GM12878 (cell line): Measurements from ENCODE around the gene CAPN2. TPM values are rescaled to one million over a fixed set of nuclear protein-coding genes. Genes with fewer than 3 reads are reported as not detected.

Experiments used
- ATAC-seq: fragments of 200-7000 bp; cut with Tn5 transposase; 3 replicates; pipeline ENCODE4 v1.9.1; 2020; ENCODE audit warnings: mild to moderate bottlenecking, moderate library complexity
- BruUV-seq: library from RNA; stranded (reverse); fragments of 400-500 nt; replicated peaks from 2 replicates; lab custom pipeline; 2021; lab: Mats Ljungman, UMichigan
- CTCF ChIA-PET: fragments of 300-600 bp; sonication (Branson Sonifier 250); formaldehyde crosslinking; extraction: SDS; loops from one replicate; lab custom pipeline; 2021; ENCODE audit warnings: inconsistent platforms; lab: Yijun Ruan, JAX
- POLR2A ChIA-PET: fragments of 350-600 bp; formaldehyde crosslinking; extraction: SDS; loops from one replicate; lab custom pipeline; 2021; ENCODE audit warnings: inconsistent platforms; lab: Charles Lee
- RAD21 ChIA-PET: fragments of 300-600 bp; sonication (Branson Sonifier 250); formaldehyde crosslinking; loops from one replicate; lab custom pipeline; 2023; ENCODE audit warnings: antibody characterized with exemption; ENCODE audit not compliant: unreplicated experiment; lab: Charles Lee
- SMC1A ChIA-PET: fragments of 300-600 bp; sonication (Branson Sonifier 250); formaldehyde crosslinking; loops from one replicate; lab custom pipeline; 2023; ENCODE audit not compliant: unreplicated experiment, uncharacterized antibody; lab: Charles Lee
- DNase-seq: peaks from one replicate; pipeline ENCODE4 v3.0.0-alpha.2; 2011; ENCODE audit warnings: low read depth, low spot score
- FAIRE-seq: peaks from 3 replicates; lab custom pipeline; 2011; peaks lifted over from hg19 to GRCh38; lab: Jason Lieb, UNC
- H2AFZ ChIP-seq: 2 replicates; pipeline ENCODE4 v1.6.0; 2011; ENCODE audit warnings: low read depth, low read length, control low read depth; ENCODE audit not compliant: control insufficient read depth
- H3K27ac ChIP-seq: 2 replicates; pipeline ENCODE4 v1.5.1; 2011; ENCODE audit warnings: control low read depth; ENCODE audit not compliant: control insufficient read depth, insufficient read depth
- H3K27me3 ChIP-seq, 2 experiments: replicated peaks in 1 of 2; 2 replicates each; pipeline versions ENCODE4 v1.6.0 to v1.6.1; 2011; ENCODE audit warnings: low read length in 1 of 2; ENCODE audit not compliant: control insufficient read depth in 2 of 2, insufficient read depth in 2 of 2
- H3K36me3 ChIP-seq, 2 experiments: 2 replicates each; pipeline ENCODE4 v1.5.1; 2011; ENCODE audit warnings: low read length in 1 of 2; ENCODE audit not compliant: control insufficient read depth in 2 of 2, insufficient read depth in 2 of 2
- H3K4me1 ChIP-seq: 2 replicates; pipeline ENCODE4 v1.6.1; 2011; ENCODE audit warnings: mild to moderate bottlenecking, low read length, moderate library complexity, mixed read lengths; ENCODE audit not compliant: control insufficient read depth, insufficient read depth
- H3K4me2 ChIP-seq: 2 replicates; pipeline ENCODE4 v1.6.0; 2011; ENCODE audit warnings: control low read depth; ENCODE audit not compliant: control insufficient read depth, insufficient read depth
- H3K4me3 ChIP-seq: fragments of 200-600 bp; sonication (generic); 2 replicates; pipeline ENCODE4 v1.5.1; 2016
- H3K79me2 ChIP-seq: 2 replicates; pipeline ENCODE4 v1.6.0; 2011; ENCODE audit warnings: low read length; ENCODE audit not compliant: control insufficient read depth, insufficient read depth
- H3K9ac ChIP-seq: 2 replicates; pipeline ENCODE4 v1.8.0; 2011; ENCODE audit warnings: low read length, control low read depth, mixed read lengths; ENCODE audit not compliant: control insufficient read depth, insufficient read depth
- H3K9me3 ChIP-seq: replicated peaks from 3 replicates; pipeline ENCODE4 v1.5.1; 2011; ENCODE audit warnings: mild to moderate bottlenecking, low read length; ENCODE audit not compliant: control insufficient read depth, insufficient read depth
- H4K20me1 ChIP-seq: 2 replicates; pipeline ENCODE4 v1.6.0; 2011; ENCODE audit not compliant: control insufficient read depth, insufficient read depth
- CBX3 ChIP-seq: fragments of 200-600 bp; sonication (generic); IDR thresholded peaks from 2 replicates; pipeline ENCODE4 v1.6.1; 2016; ENCODE audit warnings: low read depth, borderline replicate concordance
- E4F1 ChIP-seq: fragments of 450-650 bp; IDR thresholded peaks from 2 replicates; pipeline ENCODE4 v1.6.1; 2018; ENCODE audit warnings: borderline replicate concordance, mild to moderate bottlenecking; ENCODE audit not compliant: partially characterized antibody
- EGR1 ChIP-seq, 2 experiments: IDR thresholded peaks; 1 replicate in 1 of 2; 2 replicates in 1 of 2; pipeline ENCODE4 v1.6.1; 2011 to 2012; ENCODE audit warnings: low read depth in 2 of 2, low read length in 2 of 2, borderline replicate concordance in 1 of 2, mild to moderate bottlenecking in 1 of 2, moderate library complexity in 1 of 2
- GABPA ChIP-seq: IDR thresholded peaks from 2 replicates; pipeline ENCODE4 v1.6.1; 2014; ENCODE audit warnings: antibody characterized with exemption, low read depth, mild to moderate bottlenecking, inconsistent platforms
- KLF5 ChIP-seq: fragments of 450-650 bp; IDR thresholded peaks from 2 replicates; pipeline ENCODE4 v1.6.1; 2014; ENCODE audit warnings: mild to moderate bottlenecking; ENCODE audit not compliant: partially characterized antibody
- STAT1 ChIP-seq: fragments of 450-650 bp; conservative IDR thresholded peaks from 2 replicates; pipeline ENCODE4 v1.6.1; 2014; ENCODE audit warnings: antibody characterized with exemption, mild to moderate bottlenecking
- ZNF217 ChIP-seq: fragments of 450-650 bp; IDR thresholded peaks from 2 replicates; pipeline ENCODE4 v1.6.1; 2017; ENCODE audit warnings: antibody characterized with exemption, mild to moderate bottlenecking
- ZZZ3 ChIP-seq: IDR thresholded peaks from 2 replicates; pipeline ENCODE4 v1.6.1; 2011; ENCODE audit warnings: low read depth; ENCODE audit not compliant: control insufficient read depth, insufficient read length
- WGBS: methylation state at CpG from one replicate; pipeline ENCODE4 v1.1.6; 2016; ENCODE audit warnings: low lambda C conversion rate; ENCODE audit not compliant: insufficient replicate concordance, insufficient coverage; ENCODE audit errors: missing lambda C conversion rate; 5-methylcytosine and 5-hydroxymethylcytosine counted together
- in situ Hi-C: fragments of 300-500 bp; cut with MboI; formaldehyde crosslinking; loops from 9 replicates; pipeline ENCODE4 v1.14.3; 2018; ENCODE audit warnings: mixed read lengths
- intact Hi-C: fragments of 100-400 bp; cut with micrococcal nuclease; formaldehyde crosslinking; loops from one replicate; pipeline ENCODE4 v1.14.2; 2022; ENCODE audit not compliant: unreplicated experiment
- polyA plus RNA-seq, 11 experiments: library from polyadenylated mRNA; depleted of rRNA in 4 of 11; unstranded in 6 of 11; stranded (reverse) in 5 of 11; fragments of >200 nt; fragmentation: Nextera tagmentation in 4 of 11; fragmentation: Illumina TruSeq in 1 of 11; extraction: Ambion mirVana in 4 of 11; extraction: Trizol in 1 of 11; gene quantifications; 1 replicate in 1 of 11; 2 replicates in 10 of 11; pipeline versions ENCODE4 v1.2.1 to v1.2.3, GENCODE V29; 2011 to 2016; ENCODE audit warnings: inconsistent platforms in 2 of 11, missing spikeins in 2 of 11, low read depth in 1 of 11
- total RNA-seq, 4 experiments: library from RNA; depleted of rRNA in 3 of 4; stranded (reverse); fragments of >200 nt in 3 of 4; fragmentation: Illumina TruSeq in 1 of 4; extraction: Trizol in 1 of 4; gene quantifications; 2 replicates each; pipeline versions ENCODE4 v1.2.1 to v1.2.3, GENCODE V29; 2013 to 2021

The CAPN2 gene
- total and polyA plus RNA-seq, 10 of the 15 experiments (the other 5 are each of a cell fraction or from before 2014, with no cell fraction given), result 6.0 to 21.4 (median 16.6) TPM

- BruUV-seq, result no TSS peak
- ATAC-seq, result no peak
- POLR2A ChIA-PET, result no interaction called here
Measured at GRCh38 chr1:223684488-223684792, 27.9 kb upstream of the CAPN2 start.

More at GRCh38 chr1:223684488-223684792, 27.9 kb upstream of the CAPN2 start:
- no peak overlapping the region for H3K4me3 ChIP-seq
- no peaks in the 10 kb centered on the region for H3K4me1 ChIP-seq
- H3K4me2 ChIP-seq, result no peak overlapping the region
- RAD21 ChIA-PET, result interaction anchor here (1.0 kb wide), 1 partner anchor 74 kb away, joined by 4 read pairs; no protein-coding TSS in a partner anchor
- no peaks in the 10 kb centered on the region for H3K36me3 ChIP-seq
- 6% methylated on average over 3 of the region's 3 CpGs for WGBS
- no peaks in the 10 kb centered on the region for H3K79me2 ChIP-seq
- no peak overlapping the region for H3K9ac ChIP-seq
- intact Hi-C loops (loop anchor here (1.0 to 10.0 kb wide), 4 partner anchors 153 to 870 kb away; partner anchors contain the start of gene DISP1), in situ Hi-C loops (no loop called here)
- H3K9me3 ChIP-seq, result no peaks in the 10 kb centered on the region
- no peak overlapping the region for H3K27ac ChIP-seq
- DNase-seq (no peak), FAIRE-seq (no peak)
- SMC1A ChIA-PET, result interaction anchor here (1.0 to 2.8 kb wide), 7 partner anchors 12 to 595 kb away, joined by 3 to 14 read pairs (median 4); no protein-coding TSS in a partner anchor
- no peaks in the 10 kb centered on the region; a peak in 2 of 4 replicates for H3K27me3 ChIP-seq
- TF ChIP-seq EGR1 (IDR thresholded peaks at IDR 0.05; ENCODE audit: borderline replicate concordance in 1 of 2, low read depth in 2 of 2, low read length in 2 of 2), result no peak
- no peak for TF ChIP-seq E4F1
- no peak for TF ChIP-seq ZZZ3
- no peak for TF ChIP-seq CBX3
- TF ChIP-seq GABPA, result no peak
- TF ChIP-seq KLF5, result no peak
- no peak for TF ChIP-seq STAT1
- no peak for TF ChIP-seq ZNF217
- no peak overlapping the region for H2AFZ ChIP-seq
- no peaks in the 10 kb centered on the region for H4K20me1 ChIP-seq
- CTCF ChIA-PET, result interaction anchor here (1.0 to 8.4 kb wide), 10 partner anchors 12 to 551 kb away, joined by 3 to 72 read pairs (median 6); no protein-coding TSS in a partner anchor
